CD8-positive, alpha-beta memory T cell (primary cell): ENCODE results near the gene ABCC6. TPM values are rescaled to one million over a fixed set of nuclear protein-coding genes. Genes with fewer than 3 reads are reported as not detected.

Source experiments
- CTCF ChIA-PET: fragments of 350-600 bp; sonication (Branson Sonifier 250); formaldehyde crosslinking; loops from one replicate; lab custom pipeline; 2021; ENCODE audit warnings: antibody characterized with exemption; lab: Charles Lee
- POLR2A ChIA-PET: fragments of 350-600 bp; sonication (Branson Sonifier 250); formaldehyde crosslinking; loops from one replicate; lab custom pipeline; 2021; ENCODE audit warnings: antibody characterized with exemption; lab: Charles Lee
- DNase-seq, 5 donors: peaks; one replicate each; pipeline versions ENCODE4 v3.0.0 to v3.0.0-alpha.2; 2020 to 2022; ENCODE audit warnings: mixed read lengths in 1 of 5
- H3K27ac ChIP-seq: one replicate; pipeline ENCODE4 v1.7.0; 2013; ENCODE audit warnings: low read depth, mild to moderate bottlenecking, low read length, moderate library complexity
- H3K27me3 ChIP-seq: 2 replicates; pipeline ENCODE4 v1.7.0; 2013; ENCODE audit warnings: low read length, mild to moderate bottlenecking; ENCODE audit not compliant: insufficient read depth, poor library complexity, severe bottlenecking
- H3K36me3 ChIP-seq: 2 replicates; pipeline ENCODE4 v1.7.0; 2013; ENCODE audit warnings: mild to moderate bottlenecking, low read length, moderate library complexity; ENCODE audit not compliant: insufficient read depth
- H3K4me1 ChIP-seq: 2 replicates; pipeline ENCODE4 v1.7.0; 2013; ENCODE audit warnings: mild to moderate bottlenecking, low read length, moderate library complexity; ENCODE audit not compliant: insufficient read depth
- H3K4me3 ChIP-seq: 2 replicates; pipeline ENCODE4 v1.7.0; 2013; ENCODE audit warnings: mild to moderate bottlenecking, low read length
- H3K9me3 ChIP-seq: 2 replicates; pipeline ENCODE4 v1.7.0; 2013; ENCODE audit warnings: mild to moderate bottlenecking, low read length
- H3K27ac Mint-ChIP-seq, 8 donors: one replicate each; pipeline ENCODE4 v1.8.0; 2020 to 2021; ENCODE audit warnings: mixed read lengths in 8 of 8, mild to moderate bottlenecking in 6 of 8, inconsistent platforms in 3 of 8, moderate library complexity in 3 of 8
- H3K27me3 Mint-ChIP-seq, 2 donors: one replicate each; pipeline ENCODE4 v1.8.0; 2020 to 2021; ENCODE audit warnings: mixed read lengths in 2 of 2, mild to moderate bottlenecking in 1 of 2, moderate library complexity in 1 of 2
- H3K36me3 Mint-ChIP-seq, 3 donors: one replicate each; pipeline ENCODE4 v1.8.0; 2020 to 2021; ENCODE audit warnings: mixed read lengths in 3 of 3, inconsistent platforms in 1 of 3, mild to moderate bottlenecking in 1 of 3
- H3K4me1 Mint-ChIP-seq, 3 donors: one replicate each; pipeline ENCODE4 v1.8.0; 2020 to 2021; ENCODE audit warnings: mixed read lengths in 3 of 3, inconsistent platforms in 1 of 3, mild to moderate bottlenecking in 1 of 3
- H3K4me3 Mint-ChIP-seq, 7 donors: one replicate each; pipeline ENCODE4 v1.8.0; 2020 to 2021; ENCODE audit warnings: mixed read lengths in 7 of 7, mild to moderate bottlenecking in 6 of 7, moderate library complexity in 4 of 7, inconsistent platforms in 2 of 7
- H3K9me3 Mint-ChIP-seq, 5 donors: one replicate each; pipeline ENCODE4 v1.8.0; 2020 to 2022; ENCODE audit warnings: mixed read lengths in 5 of 5, mild to moderate bottlenecking in 3 of 5, moderate library complexity in 2 of 5, inconsistent platforms in 1 of 5
- polyA plus RNA-seq: library from polyadenylated mRNA; unstranded; fragments of 300-500 nt; fragmentation: Illumina TruSeq; gene quantifications from one replicate; pipeline ENCODE4 v1.2.3, GENCODE V29; 2021
- total RNA-seq, 2 experiments: library from RNA; stranded (reverse); gene quantifications; one replicate each; pipeline ENCODE4 v1.2.3, GENCODE V29; 2021

Gene ABCC6
- total and polyA plus RNA-seq, 3 experiments from 2014 or later: 0.18 TPM; not detected in 2

DNA sequence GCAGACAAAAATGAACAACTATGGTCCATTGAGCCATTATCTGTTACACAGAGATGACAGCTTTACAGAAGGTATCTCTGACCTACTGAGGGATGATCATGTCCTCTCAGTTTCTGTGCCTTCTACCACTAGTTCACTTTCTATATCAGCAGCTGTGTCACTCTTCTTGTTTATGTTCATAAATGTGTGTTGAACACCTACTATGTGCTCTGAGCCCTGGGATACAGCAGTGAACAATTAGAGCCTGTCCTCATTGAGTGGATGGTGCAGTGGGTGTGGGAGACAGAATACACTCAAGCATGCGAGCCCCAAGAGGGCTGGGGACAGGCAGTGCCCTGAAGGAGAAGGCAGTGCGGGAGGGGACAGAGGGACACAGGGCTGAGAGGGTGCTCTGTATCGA is 92.1 kb downstream of the ABCC6 start:
- no peaks in the 10 kb centered on the region for H3K9me3 Mint-ChIP-seq
- ChIA-PET CTCF (no interaction called here), POLR2A (no interaction called here)
- H3K4me1 ChIP-seq: no peaks in the 10 kb centered on the region
- peaks cover 0 to 5% (median 3%) of the 10 kb centered on the region in 3 donors for H3K4me1 Mint-ChIP-seq
- H3K27me3 ChIP-seq: no peaks in the 10 kb centered on the region
- H3K4me3 Mint-ChIP-seq: no peak overlapping the region
- H3K36me3 ChIP-seq: peaks cover 45% of the 10 kb centered on the region
- DNase-seq: no peak
- H3K27me3 Mint-ChIP-seq: peaks cover 0 to 2% of the 10 kb centered on the region in 2 donors
- no peak overlapping the region for H3K27ac ChIP-seq
- H3K36me3 Mint-ChIP-seq: peaks cover 9 to 82% (median 21%) of the 10 kb centered on the region in 3 donors
- H3K9me3 ChIP-seq: no peaks in the 10 kb centered on the region
- peak overlapping the region in 1 of 8 donors; percentile 78 for H3K27ac Mint-ChIP-seq
- no peak overlapping the region for H3K4me3 ChIP-seq

- POLR2A ChIA-PET: no interaction called here
- H3K36me3 Mint-ChIP-seq: peaks cover 27 to 81% (median 32%) of the 10 kb centered on the region in 3 donors
These were observed 95.7 kb downstream of the ABCC6 start for GRCh38 chr16:16127469-16128116.

DNA sequence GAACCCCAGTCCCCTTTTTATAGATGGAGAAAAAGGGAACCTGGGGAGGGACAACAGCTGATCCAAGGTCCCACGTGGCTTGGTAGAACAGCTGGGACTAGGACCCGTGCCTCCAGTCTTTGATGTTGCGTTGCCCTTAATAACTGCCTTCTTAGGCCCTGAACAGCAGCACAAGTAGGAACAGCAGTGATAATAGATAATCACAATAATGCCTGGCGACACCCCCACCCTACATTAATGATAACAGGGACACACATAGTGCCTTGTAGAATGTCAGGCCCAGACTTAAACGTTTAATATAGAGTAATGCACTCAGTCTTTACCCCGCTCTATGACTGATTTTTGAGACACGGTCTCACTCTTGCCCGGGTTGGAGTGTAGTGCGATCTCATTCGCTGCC is 96.4 kb downstream of the ABCC6 start:
- Histone ChIP-seq H3K27me3 (no peaks in the 10 kb centered on the region), H3K9me3 (no peaks in the 10 kb centered on the region), H3K36me3 (peaks cover 45% of the 10 kb centered on the region), H3K4me3 (no peak overlapping the region), H3K4me1 (no peaks in the 10 kb centered on the region), H3K27ac (no peak overlapping the region)
- peaks cover 0 to 2% of the 10 kb centered on the region in 2 donors for H3K27me3 Mint-ChIP-seq
- H3K4me3 Mint-ChIP-seq: no peak overlapping the region
- H3K4me1 Mint-ChIP-seq: peaks cover 0 to 5% (median 3%) of the 10 kb centered on the region in 3 donors
- H3K9me3 Mint-ChIP-seq: peaks cover 6 to 11% (median 11%) of the 10 kb centered on the region in 5 donors
- POLR2A ChIA-PET: no interaction called here
- DNase-seq: no peak
- H3K27ac Mint-ChIP-seq: peak overlapping the region in 3 of 8 donors; percentile 14 to 62 (median 23)
- H3K36me3 Mint-ChIP-seq: peaks cover 28 to 83% (median 33%) of the 10 kb centered on the region in 3 donors
- CTCF ChIA-PET: interaction anchor here (0.8 to 1.6 kb wide), 6 partner anchors 37 to 418 kb away, joined by 3 to 4 read pairs (median 3); no protein-coding TSS in a partner anchor

More at GRCh38 chr16:16127469-16128116, 95.7 kb downstream of the ABCC6 start:
- Mint-ChIP-seq H3K4me3 (no peak overlapping the region), H3K9me3 (peaks cover 6 to 11% (median 11%) of the 10 kb centered on the region in 5 donors), H3K27ac (peak overlapping the region in 3 of 8 donors; percentile 40 to 79 (median 62)), H3K4me1 (peaks cover 0 to 5% (median 3%) of the 10 kb centered on the region in 3 donors), H3K27me3 (peaks cover 0 to 2% of the 10 kb centered on the region in 2 donors)
- Histone ChIP-seq H3K27ac (no peak overlapping the region), H3K9me3 (no peaks in the 10 kb centered on the region), H3K4me3 (no peak overlapping the region), H3K4me1 (no peaks in the 10 kb centered on the region), H3K27me3 (no peaks in the 10 kb centered on the region), H3K36me3 (peaks cover 42% of the 10 kb centered on the region)
- CTCF ChIA-PET: interaction anchor here (0.7 to 1.6 kb wide), 10 partner anchors 45 to 428 kb away, joined by 3 to 5 read pairs (median 3); no protein-coding TSS in a partner anchor
- peak; percentile 42 to 70 (median 47) for DNase-seq

DNA sequence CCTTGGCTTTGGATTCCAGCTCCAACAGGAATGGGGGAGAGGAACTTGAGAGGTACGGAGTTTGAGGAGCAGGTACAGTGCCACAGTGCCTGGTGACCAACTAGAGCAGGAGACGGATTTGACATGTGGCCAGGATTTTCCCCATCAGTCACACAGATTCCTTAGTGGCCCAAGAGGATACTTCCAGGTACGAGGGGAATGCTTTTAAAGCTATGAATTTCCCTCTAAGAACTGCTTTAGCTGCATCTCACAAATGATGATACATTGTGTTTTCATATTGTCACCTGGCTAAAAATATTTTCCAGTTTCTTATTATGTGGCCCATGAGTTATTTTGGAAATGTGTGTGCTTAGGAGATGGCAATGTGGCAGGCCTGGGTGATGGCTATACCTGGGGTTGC is 98.3 kb downstream of the ABCC6 start:
- no peaks in the 10 kb centered on the region for H3K9me3 ChIP-seq
- H3K27ac Mint-ChIP-seq: no peak overlapping the region
- ChIA-PET CTCF (no interaction called here), POLR2A (no interaction called here)
- no peak overlapping the region for H3K4me3 ChIP-seq
- H3K36me3 Mint-ChIP-seq: peaks cover 33 to 84% (median 40%) of the 10 kb centered on the region in 3 donors
- H3K9me3 Mint-ChIP-seq: peaks cover 6 to 16% (median 11%) of the 10 kb centered on the region in 5 donors
- H3K36me3 ChIP-seq: peaks cover 42% of the 10 kb centered on the region
- H3K4me1 Mint-ChIP-seq: peaks cover 0 to 5% (median 3%) of the 10 kb centered on the region in 3 donors
- H3K27me3 Mint-ChIP-seq: no peaks in the 10 kb centered on the region
- DNase-seq: no peak
- no peak overlapping the region for H3K4me3 Mint-ChIP-seq
- H3K4me1 ChIP-seq: no peaks in the 10 kb centered on the region
- no peak overlapping the region for H3K27ac ChIP-seq
- no peaks in the 10 kb centered on the region for H3K27me3 ChIP-seq

- Mint-ChIP-seq H3K27ac (no peak overlapping the region), H3K4me1 (peaks cover 0 to 5% (median 3%) of the 10 kb centered on the region in 3 donors), H3K9me3 (peaks cover 6 to 16% (median 11%) of the 10 kb centered on the region in 5 donors), H3K27me3 (no peaks in the 10 kb centered on the region), H3K36me3 (peaks cover 33 to 85% (median 46%) of the 10 kb centered on the region in 3 donors), H3K4me3 (no peak overlapping the region)
- Histone ChIP-seq H3K27me3 (no peaks in the 10 kb centered on the region), H3K4me1 (no peaks in the 10 kb centered on the region), H3K27ac (no peak overlapping the region), H3K4me3 (no peak overlapping the region), H3K36me3 (peaks cover 42% of the 10 kb centered on the region), H3K9me3 (no peaks in the 10 kb centered on the region)
- CTCF ChIA-PET: no interaction called here
- POLR2A ChIA-PET: no interaction called here
- no peak for DNase-seq
These were observed 98.9 kb downstream of the ABCC6 start for GRCh38 chr16:16124438-16124837.

- Histone ChIP-seq H3K4me1 (no peaks in the 10 kb centered on the region), H3K27ac (no peak overlapping the region), H3K36me3 (peaks cover 58% of the 10 kb centered on the region), H3K4me3 (no peak overlapping the region), H3K9me3 (peaks cover 13% of the 10 kb centered on the region), H3K27me3 (no peaks in the 10 kb centered on the region)
- POLR2A ChIA-PET: no interaction called here
- CTCF ChIA-PET: no interaction called here
- Mint-ChIP-seq H3K27me3 (no peaks in the 10 kb centered on the region), H3K9me3 (peaks cover 6 to 20% (median 20%) of the 10 kb centered on the region in 5 donors), H3K27ac (peak overlapping the region in 2 of 8 donors; percentile 47 to 63), H3K4me1 (peaks cover 0 to 1% (median 0%) of the 10 kb centered on the region in 3 donors), H3K4me3 (no peak overlapping the region), H3K36me3 (peaks cover 38 to 96% (median 64%) of the 10 kb centered on the region in 3 donors)
- DNase-seq: no peak
These were observed 101.0 kb downstream of the ABCC6 start for GRCh38 chr16:16122264-16122663.

DNA sequence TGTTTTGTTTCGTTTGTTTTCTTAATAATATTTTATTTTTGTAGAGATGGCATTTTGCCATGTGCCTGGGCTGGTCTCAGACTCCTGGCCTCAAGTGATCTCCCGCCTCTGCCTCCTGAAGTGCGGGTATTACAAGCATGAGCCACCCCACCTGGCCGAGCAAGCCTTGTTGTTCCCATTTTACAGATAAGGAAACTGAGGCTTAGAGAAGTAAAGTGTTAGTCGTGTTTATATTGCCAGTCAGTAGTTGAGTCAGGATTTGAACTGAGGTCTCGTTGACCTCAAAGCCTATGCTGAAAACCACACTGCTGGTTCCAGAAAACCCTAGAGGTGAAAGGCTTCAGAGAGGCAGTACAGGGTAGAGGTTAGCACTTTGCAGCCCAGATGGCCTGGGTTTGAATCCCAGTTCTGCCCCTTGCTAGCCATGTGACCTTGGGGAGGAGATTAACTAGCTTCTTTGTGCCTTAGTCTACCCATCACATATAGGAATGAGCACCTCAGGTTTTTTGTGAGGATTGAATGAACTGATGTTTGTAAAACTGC is 102.0 kb downstream of the ABCC6 start:
- H3K4me3 Mint-ChIP-seq: no peak overlapping the region
- Histone ChIP-seq H3K27ac (no peak overlapping the region), H3K27me3 (no peaks in the 10 kb centered on the region)

More for the DNA sequence above, 102.0 kb downstream of the ABCC6 start:
- POLR2A ChIA-PET: no interaction called here
- no peaks in the 10 kb centered on the region for H3K27me3 Mint-ChIP-seq
- Histone ChIP-seq H3K36me3 (peaks cover 59% of the 10 kb centered on the region), H3K4me3 (no peak overlapping the region), H3K9me3 (peaks cover 19% of the 10 kb centered on the region), H3K4me1 (no peaks in the 10 kb centered on the region)
- no peaks in the 10 kb centered on the region for H3K4me1 Mint-ChIP-seq
- no peak for DNase-seq
- peaks cover 43 to 96% (median 71%) of the 10 kb centered on the region in 3 donors for H3K36me3 Mint-ChIP-seq
- CTCF ChIA-PET: no interaction called here
- peak overlapping the region in 2 of 8 donors; percentile 76 to 84 for H3K27ac Mint-ChIP-seq
- peaks cover 6 to 24% (median 23%) of the 10 kb centered on the region in 5 donors for H3K9me3 Mint-ChIP-seq
